Measurements from ENCODE around the gene EEIG2. TPM values are rescaled to one million over a fixed set of nuclear protein-coding genes. Genes with fewer than 3 reads are reported as not detected.
"Not testable (repeated sequence)": the region's sequence is repeated elsewhere in the genome, so short reads cannot be mapped to it uniquely, and the experiment has no call there.

Gene EEIG2
- total RNA-seq, 1 donor from 2014 or later = 93.1 TPM

DNA sequence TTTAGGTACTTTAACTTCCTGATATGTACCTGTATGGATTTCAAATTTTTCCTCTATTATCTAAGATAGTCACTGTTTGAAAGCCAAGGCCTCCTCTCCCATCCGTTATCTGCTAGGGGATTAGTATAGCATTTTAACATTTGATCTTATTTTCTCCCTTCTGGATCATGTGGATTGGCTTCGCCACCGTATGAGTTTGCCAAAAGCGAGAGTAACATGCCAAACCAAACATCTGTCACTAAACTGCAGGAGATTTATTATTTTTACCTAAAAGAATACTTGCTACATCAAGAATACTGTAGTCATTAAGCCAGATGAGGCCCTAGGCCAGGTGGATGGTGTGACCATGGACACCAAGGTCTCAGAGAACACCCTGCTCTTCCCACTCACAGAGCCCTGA is 28.5 kb upstream of the EEIG2 start:
- peaks cover 11% of the 10 kb centered on the region for H3K4me1 Mint-ChIP-seq (ENCODE audit: low read depth, unreplicated experiment)
- peaks cover 2% of the 10 kb centered on the region for H3K9me3 Mint-ChIP-seq (ENCODE audit: unreplicated experiment)
- DNase-seq = no peak
- peaks cover 2% of the 10 kb centered on the region for H3K27me3 Mint-ChIP-seq (ENCODE audit: unreplicated experiment)
- H3K27ac Mint-ChIP-seq (ENCODE audit: unreplicated experiment) = no peak overlapping the region
- H3K4me3 Mint-ChIP-seq (ENCODE audit: unreplicated experiment) = no peak overlapping the region
- H3K36me3 Mint-ChIP-seq (ENCODE audit: unreplicated experiment) = no peaks in the 10 kb centered on the region
- TF ChIP-seq, protein P1, sequence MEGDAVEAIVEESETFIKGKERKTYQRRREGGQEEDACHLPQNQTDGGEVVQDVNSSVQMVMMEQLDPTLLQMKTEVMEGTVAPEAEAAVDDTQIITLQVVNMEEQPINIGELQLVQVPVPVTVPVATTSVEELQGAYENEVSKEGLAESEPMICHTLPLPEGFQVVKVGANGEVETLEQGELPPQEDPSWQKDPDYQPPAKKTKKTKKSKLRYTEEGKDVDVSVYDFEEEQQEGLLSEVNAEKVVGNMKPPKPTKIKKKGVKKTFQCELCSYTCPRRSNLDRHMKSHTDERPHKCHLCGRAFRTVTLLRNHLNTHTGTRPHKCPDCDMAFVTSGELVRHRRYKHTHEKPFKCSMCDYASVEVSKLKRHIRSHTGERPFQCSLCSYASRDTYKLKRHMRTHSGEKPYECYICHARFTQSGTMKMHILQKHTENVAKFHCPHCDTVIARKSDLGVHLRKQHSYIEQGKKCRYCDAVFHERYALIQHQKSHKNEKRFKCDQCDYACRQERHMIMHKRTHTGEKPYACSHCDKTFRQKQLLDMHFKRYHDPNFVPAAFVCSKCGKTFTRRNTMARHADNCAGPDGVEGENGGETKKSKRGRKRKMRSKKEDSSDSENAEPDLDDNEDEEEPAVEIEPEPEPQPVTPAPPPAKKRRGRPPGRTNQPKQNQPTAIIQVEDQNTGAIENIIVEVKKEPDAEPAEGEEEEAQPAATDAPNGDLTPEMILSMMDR (IDR thresholded peaks at IDR 0.05; ENCODE audit: partially characterized antibody, unreplicated experiment) = no peak

DNA sequence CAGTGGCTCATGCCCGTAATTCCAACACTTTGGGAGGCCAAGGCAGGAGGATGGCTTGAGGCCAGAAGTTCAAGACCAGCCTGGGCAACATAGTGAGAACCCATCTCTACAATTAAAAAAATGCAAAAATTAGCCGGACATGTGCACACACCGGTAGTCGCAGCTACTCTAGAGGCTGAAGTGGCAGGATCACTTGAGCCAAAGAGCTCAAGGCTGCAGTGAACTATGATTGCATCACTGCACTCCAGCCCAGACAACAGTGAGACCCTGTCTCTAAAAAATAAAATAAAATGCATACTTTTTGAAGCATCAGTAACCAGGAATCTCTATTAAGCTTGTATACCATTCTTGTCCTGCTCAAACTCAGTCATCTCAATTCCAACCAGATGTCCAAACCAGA is 27.2 kb upstream of the EEIG2 start:
- TF ChIP-seq, protein P1 (IDR thresholded peaks at IDR 0.05; ENCODE audit: partially characterized antibody, unreplicated experiment) = no peak
- Mint-ChIP-seq H3K36me3 (ENCODE audit: unreplicated experiment) (peaks cover 4% of the 10 kb centered on the region), H3K4me1 (ENCODE audit: low read depth, unreplicated experiment) (peaks cover 11% of the 10 kb centered on the region), H3K27me3 (ENCODE audit: unreplicated experiment) (peaks cover 2% of the 10 kb centered on the region), H3K4me3 (ENCODE audit: unreplicated experiment) (no peak overlapping the region), H3K27ac (ENCODE audit: unreplicated experiment) (no peak overlapping the region), H3K9me3 (ENCODE audit: unreplicated experiment) (peaks cover 4% of the 10 kb centered on the region)
- no peak for DNase-seq

DNA sequence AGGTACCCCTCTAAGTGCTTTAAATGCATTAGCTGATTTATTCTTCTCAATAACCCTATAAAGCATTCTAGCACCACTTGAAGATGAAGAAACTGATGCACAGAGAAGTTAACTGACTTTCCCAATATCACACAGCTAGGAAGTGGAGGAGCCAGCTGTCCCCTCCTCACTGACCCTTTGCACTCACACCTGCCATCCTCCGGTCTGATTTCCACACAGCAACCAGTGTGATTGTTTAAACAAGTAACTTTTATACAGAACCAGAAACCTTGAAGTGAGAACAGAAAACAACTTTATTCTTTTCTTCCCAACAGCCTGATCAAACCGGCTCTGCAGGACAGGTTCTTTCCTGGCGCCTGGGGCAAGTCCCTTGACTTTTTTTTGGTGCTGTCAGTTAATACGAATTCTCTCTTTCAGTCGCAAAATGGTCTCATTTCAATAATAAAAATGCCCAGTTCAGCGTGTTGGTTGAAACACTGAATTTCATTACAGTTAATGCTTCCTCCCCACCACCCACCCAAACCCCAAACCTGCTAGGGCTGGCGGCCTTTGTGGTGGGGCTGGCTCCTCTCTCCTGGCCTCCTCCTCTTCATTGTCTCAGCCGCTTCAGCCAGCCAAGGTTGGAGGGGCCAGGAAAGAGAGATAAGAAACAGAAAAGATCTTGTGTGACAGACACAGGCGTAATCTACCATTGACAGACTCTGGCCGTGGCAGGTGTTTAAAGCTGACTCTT is 26.4 kb upstream of the EEIG2 start:
- TF ChIP-seq, protein P1 (IDR thresholded peaks at IDR 0.05; ENCODE audit: partially characterized antibody, unreplicated experiment) = no peak
- Mint-ChIP-seq H3K27ac (ENCODE audit: unreplicated experiment) (peak overlapping the region; percentile 23), H3K36me3 (ENCODE audit: unreplicated experiment) (peaks cover 4% of the 10 kb centered on the region), H3K9me3 (ENCODE audit: unreplicated experiment) (peaks cover 8% of the 10 kb centered on the region), H3K4me3 (ENCODE audit: unreplicated experiment) (no peak overlapping the region), H3K27me3 (ENCODE audit: unreplicated experiment) (peaks cover 2% of the 10 kb centered on the region), H3K4me1 (ENCODE audit: low read depth, unreplicated experiment) (peaks cover 11% of the 10 kb centered on the region)
- DNase-seq = no peak

DNA sequence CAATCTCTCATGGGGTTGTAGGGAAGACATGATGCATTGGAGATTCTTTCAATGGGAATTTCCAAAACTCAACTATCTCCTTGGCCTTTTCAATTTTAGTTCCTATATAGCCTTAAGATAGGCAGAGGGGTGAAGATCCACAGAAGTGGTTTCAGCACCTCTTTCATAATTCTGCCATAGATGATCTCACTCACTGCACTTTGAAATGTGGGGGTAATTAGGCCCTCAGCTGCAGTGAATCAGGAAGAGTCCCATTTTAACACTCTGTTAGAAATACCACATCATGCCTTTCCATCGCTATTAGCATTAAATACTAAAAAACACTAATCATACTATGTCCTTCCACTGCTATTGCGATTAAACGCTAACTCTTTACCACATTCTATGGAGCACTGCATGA is 25.1 kb upstream of the EEIG2 start:
- H3K4me3 Mint-ChIP-seq (ENCODE audit: unreplicated experiment) = no peak overlapping the region

DNA sequence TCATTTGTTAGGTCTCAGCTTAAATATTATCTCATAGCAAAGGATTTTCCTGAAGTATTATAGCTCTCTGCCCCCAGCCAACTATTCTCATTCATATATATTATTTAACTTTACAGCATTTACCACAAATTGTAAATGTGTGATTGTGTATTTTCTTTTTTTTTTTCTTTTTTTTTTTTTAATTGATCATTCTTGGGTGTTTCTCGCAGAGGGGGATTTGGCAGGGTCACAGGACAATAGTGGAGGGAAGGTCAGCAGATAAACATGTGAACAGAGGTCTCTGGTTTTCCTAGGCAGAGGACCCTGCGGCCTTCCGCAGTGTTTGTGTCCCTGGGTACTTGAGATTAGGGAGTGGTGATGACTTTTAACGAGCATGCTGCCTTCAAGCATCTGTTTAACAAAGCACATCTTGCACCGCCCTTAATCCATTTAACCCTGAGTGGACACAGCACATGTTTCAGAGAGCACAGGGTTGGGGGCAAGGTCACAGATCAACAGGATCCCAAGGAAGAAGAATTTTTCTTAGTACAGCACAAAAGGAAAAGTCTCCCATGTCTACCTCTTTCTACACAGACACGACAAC is 24.5 kb upstream of the EEIG2 start:
- Mint-ChIP-seq H3K4me1 (ENCODE audit: low read depth, unreplicated experiment) (peaks cover 11% of the 10 kb centered on the region), H3K27ac (ENCODE audit: unreplicated experiment) (peak overlapping the region; percentile 83), H3K9me3 (ENCODE audit: unreplicated experiment) (peaks cover 10% of the 10 kb centered on the region)
- DNase-seq; H3K27me3 Mint-ChIP-seq (ENCODE audit: unreplicated experiment); H3K4me3 Mint-ChIP-seq (ENCODE audit: unreplicated experiment); H3K36me3 Mint-ChIP-seq (ENCODE audit: unreplicated experiment): not testable (repeated sequence)

More for the DNA sequence above, 25.1 kb upstream of the EEIG2 start:
- peaks cover 11% of the 10 kb centered on the region for H3K4me1 Mint-ChIP-seq (ENCODE audit: low read depth, unreplicated experiment)
- H3K36me3 Mint-ChIP-seq (ENCODE audit: unreplicated experiment) = peaks cover 4% of the 10 kb centered on the region
- peak overlapping the region; percentile 83 for H3K27ac Mint-ChIP-seq (ENCODE audit: unreplicated experiment)
- peaks cover 10% of the 10 kb centered on the region for H3K9me3 Mint-ChIP-seq (ENCODE audit: unreplicated experiment)
- no peak for DNase-seq
- H3K27me3 Mint-ChIP-seq (ENCODE audit: unreplicated experiment) = peaks cover 2% of the 10 kb centered on the region
- TF ChIP-seq, protein P1 (IDR thresholded peaks at IDR 0.05; ENCODE audit: partially characterized antibody, unreplicated experiment) = no peak

DNA sequence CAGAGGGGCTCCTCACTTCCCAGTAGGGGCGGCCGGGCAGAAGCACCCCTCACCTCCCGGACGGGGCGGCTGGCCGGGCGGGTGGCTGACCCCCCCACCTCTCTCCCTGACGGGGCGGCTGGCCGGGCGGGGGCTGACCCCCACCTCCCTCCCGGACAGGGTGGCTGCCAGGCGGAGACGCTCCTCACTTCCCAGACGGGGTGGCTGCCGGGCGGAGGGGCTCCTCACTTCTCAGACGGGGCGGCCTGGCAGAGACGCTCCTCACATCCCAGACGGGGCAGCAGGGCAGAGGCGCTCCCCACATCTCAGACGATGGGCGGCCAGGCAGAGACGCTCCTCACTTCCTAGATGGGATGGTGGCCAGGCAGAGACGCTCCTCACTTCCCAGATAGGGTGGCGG is 23.9 kb upstream of the EEIG2 start:
- H3K27ac Mint-ChIP-seq (ENCODE audit: unreplicated experiment) = peak overlapping the region; percentile 70
- peaks cover 10% of the 10 kb centered on the region for H3K9me3 Mint-ChIP-seq (ENCODE audit: unreplicated experiment)
- peaks cover 11% of the 10 kb centered on the region for H3K4me1 Mint-ChIP-seq (ENCODE audit: low read depth, unreplicated experiment)
- DNase-seq; H3K27me3 Mint-ChIP-seq (ENCODE audit: unreplicated experiment); H3K4me3 Mint-ChIP-seq (ENCODE audit: unreplicated experiment); H3K36me3 Mint-ChIP-seq (ENCODE audit: unreplicated experiment): not testable (repeated sequence)

DNA sequence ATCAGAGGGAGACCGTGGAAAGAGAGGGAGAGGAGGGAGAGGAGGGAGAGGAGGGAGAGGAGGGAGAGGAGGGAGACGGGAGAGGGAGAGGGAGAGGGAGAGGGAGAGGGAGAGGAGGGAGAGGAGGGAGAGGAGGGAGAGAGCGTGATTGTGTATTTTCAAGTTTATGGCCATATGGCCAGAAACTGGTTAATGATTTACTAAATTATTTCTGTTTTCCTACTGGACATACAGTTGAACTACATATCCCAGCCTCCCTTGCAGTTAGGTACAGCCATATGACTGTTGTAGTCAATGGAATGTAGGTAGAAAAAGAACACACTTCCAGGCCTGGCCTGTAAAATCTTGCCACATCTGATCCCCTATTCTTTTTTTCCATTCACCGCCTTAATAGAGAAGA is 23.1 kb upstream of the EEIG2 start:
- H3K4me3 Mint-ChIP-seq (ENCODE audit: unreplicated experiment); DNase-seq; H3K27me3 Mint-ChIP-seq (ENCODE audit: unreplicated experiment); H3K36me3 Mint-ChIP-seq (ENCODE audit: unreplicated experiment): not testable (repeated sequence)
- Mint-ChIP-seq H3K27ac (ENCODE audit: unreplicated experiment) (peak overlapping the region; percentile 60), H3K4me1 (ENCODE audit: low read depth, unreplicated experiment) (peaks cover 11% of the 10 kb centered on the region), H3K9me3 (ENCODE audit: unreplicated experiment) (peaks cover 10% of the 10 kb centered on the region)
